ENCODE data around the gene GUCY1A2.
"Not testable (repeated sequence)": the region's sequence is repeated elsewhere in the genome, so short reads cannot be mapped to it uniquely, and the experiment has no call there.

The GUCY1A2 gene, protein sequence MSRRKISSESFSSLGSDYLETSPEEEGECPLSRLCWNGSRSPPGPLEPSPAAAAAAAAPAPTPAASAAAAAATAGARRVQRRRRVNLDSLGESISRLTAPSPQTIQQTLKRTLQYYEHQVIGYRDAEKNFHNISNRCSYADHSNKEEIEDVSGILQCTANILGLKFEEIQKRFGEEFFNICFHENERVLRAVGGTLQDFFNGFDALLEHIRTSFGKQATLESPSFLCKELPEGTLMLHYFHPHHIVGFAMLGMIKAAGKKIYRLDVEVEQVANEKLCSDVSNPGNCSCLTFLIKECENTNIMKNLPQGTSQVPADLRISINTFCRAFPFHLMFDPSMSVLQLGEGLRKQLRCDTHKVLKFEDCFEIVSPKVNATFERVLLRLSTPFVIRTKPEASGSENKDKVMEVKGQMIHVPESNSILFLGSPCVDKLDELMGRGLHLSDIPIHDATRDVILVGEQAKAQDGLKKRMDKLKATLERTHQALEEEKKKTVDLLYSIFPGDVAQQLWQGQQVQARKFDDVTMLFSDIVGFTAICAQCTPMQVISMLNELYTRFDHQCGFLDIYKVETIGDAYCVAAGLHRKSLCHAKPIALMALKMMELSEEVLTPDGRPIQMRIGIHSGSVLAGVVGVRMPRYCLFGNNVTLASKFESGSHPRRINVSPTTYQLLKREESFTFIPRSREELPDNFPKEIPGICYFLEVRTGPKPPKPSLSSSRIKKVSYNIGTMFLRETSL

DNA sequence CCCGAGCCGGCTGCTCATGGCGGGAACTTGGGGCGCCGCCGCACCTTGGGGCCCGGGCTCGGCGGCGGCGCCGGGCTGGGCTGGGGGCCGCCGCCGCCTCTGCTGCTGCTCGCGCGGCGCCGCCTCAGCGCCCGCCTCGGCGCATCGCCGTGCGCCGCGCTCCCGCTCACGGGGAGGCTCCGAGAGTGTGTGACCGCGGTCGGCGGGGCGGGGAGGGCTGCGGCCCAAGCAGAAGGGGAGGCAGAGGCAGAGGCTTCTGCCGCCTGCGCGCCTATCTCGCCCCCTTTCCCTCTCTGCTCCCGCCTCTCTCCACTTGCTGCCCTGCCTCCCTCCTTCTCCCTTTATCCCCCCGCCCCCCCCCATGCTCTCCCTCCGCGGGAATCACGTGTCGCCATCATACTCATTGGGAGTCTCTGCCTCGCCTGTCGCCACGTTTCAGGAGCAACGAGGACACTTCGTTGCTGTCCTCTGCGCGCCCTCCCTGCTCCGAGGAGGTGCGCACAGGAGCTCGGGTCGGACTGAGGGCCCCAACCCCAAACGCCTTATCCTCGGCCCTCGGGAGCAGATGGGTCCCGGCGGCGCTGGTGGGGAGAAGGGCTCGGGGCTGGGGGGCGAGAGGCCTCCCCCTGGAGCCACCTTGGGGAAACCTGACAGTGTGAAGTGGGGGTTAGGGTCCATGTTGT lies at the start of gene GUCY1A2:
GUCY1A2 (minus strand) TSS at position 258 of the 683 bp plus-strand sequence. CDS start 421 bp downstream, outside the sequence.
- DNase-seq = no peak

GRCh38 chr11:107054391-107054790 lies 36.1 kb upstream of the GUCY1A2 start:
- DNase-seq = no peak

GRCh38 chr11:107051332-107051731 lies 33.1 kb upstream of the GUCY1A2 start:
- not testable (repeated sequence) for DNase-seq

GRCh38 chr11:107050899-107051298 lies 32.6 kb upstream of the GUCY1A2 start:
- DNase-seq = not testable (repeated sequence)

DNA sequence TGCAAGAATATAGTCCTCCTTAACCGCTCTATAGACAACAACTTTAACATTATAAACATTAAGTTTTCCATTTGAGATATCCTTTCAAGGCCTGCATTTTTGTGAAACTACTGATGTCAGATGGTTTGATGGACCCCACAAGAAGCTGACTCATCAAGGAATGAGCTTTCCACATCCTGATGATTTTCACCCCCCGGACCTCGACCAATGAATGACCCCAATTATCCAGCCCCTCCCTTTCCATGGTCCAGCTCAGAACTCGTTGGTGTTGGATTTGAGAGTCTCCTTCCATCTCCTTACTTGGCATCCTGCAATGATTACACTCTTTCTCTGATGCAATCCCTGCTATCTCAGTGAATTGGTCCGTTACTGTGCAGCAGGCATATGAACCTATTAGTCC lies 31.8 kb upstream of the GUCY1A2 start:
- no peak for DNase-seq

GRCh38 chr11:107044503-107044902 lies 26.2 kb upstream of the GUCY1A2 start:
- DNase-seq = no peak

DNA sequence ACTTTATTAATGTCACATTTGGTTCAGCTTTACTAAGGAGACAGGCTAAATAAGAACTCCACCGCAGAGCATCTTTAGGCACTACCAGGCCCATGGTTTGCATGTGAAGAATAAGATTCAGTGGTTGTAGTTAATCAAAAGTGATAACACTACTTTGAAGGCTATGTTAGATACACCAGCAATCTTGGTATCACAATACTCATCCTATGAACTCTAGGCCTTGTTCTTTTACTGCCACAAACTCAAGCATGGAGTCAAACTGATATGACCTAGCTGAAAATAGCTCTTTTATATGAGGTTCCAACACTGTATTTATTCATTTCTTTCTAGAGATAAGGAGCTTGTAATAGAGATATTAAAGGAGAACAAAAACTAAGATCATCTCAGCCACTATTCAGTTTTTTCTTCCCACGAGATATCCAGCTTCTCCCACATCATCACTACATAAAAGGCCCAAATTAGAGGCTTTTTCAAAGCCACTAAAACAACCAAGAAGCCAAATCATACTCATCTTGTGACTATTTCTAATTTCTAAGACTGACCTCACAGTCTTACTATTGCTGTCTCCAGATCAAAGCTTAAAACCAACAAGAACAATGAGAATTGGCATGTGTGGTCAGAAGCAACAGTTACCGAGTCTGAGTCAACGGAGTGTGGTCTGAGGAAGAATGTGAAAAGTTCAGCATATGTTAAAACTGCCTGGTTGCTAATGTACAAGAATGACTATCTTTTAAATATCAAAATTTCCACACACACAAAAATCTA lies 25.1 kb upstream of the GUCY1A2 start:
- DNase-seq = no peak

DNA sequence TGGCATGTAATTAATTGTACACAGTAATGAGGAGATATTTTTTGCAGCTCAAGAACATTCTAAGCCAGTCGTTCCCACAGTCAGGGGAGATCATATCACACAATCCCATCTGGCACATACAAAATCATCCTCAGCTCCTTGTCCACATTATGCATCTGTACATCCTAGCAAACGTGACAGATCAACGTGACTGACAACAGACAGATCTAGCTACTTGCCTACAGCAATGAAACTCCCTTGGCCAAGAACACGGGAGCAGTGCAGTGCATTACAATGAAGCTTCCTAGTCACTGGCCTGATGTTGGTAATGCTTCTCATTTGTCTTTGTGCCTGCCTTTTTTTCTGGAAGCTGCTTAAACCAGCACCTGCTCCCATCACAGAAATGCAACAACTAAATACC lies 24.5 kb upstream of the GUCY1A2 start:
- no peak for DNase-seq

DNA sequence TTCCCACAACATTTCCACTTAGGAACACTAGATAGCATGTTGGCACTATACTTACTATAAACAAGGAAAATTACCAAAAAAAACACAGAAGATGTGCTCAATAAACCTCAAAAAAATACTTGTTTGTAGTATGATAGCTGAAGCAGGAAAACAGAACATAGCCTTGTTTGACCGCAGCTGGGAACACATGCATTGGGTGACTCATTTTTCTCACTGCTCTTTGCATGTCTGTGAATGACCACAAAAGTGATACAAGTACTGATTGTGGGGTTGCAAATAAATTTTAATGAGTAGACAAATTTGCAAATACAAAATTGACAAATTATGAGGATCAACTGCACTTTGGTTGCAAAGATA lies 22.8 kb upstream of the GUCY1A2 start:
- no peak for DNase-seq

DNA sequence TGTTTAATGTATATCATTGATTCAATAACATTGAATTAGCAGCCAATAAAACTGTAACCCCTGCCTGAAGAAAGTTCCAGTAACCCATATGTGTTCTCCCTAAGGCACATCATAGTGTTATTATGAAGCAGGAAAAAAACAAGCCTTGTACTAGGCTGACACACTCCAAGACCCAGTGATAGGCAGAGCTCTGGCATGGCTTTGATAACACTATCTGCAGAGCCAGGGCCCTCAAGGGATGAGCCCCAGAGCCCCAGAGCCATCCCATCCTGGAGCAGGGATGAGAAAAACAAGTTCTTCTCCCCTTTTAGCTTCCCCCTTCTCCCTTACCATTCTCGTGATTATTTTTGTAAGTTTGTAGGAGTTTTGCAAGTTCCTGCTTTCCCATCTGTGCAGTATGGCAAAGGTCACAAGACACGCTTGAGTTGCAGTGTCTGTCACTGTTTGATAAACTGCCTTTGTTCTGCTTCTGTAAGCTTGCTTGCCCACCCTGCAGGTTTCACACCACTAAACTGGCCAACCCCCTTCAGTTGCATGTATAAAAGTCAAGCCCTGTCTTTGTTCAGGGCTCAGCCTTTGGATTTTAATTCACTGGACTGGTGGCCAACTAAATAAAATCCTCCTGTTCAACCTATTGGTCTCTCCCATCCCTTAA lies 22.3 kb upstream of the GUCY1A2 start:
- no peak for DNase-seq

GRCh38 chr11:107025673-107026072 lies 7.4 kb upstream of the GUCY1A2 start:
- no peak for DNase-seq

DNA sequence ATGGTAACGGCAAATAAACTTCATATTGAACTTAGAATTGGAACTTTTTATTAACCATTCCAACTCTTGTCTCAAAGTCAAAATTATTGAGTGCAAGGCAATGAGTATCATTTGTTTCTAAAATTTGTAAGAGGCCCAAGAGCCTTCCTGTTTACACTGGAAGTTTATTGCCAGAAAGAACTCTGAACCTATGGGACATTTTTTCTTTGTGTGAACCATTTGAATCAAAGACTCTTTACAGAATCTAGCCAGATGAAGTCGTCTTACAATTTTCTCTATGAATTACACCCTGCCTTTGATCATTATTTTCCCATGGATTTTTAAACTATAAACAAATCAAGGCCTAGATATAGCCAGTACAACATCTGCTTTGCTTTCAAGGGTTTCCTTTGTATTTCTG lies 2.3 kb upstream of the GUCY1A2 start:
- no peak for DNase-seq

GRCh38 chr11:107018902-107019493 lies 722 bp upstream of the GUCY1A2 start:
- DNase-seq = no peak

DNA sequence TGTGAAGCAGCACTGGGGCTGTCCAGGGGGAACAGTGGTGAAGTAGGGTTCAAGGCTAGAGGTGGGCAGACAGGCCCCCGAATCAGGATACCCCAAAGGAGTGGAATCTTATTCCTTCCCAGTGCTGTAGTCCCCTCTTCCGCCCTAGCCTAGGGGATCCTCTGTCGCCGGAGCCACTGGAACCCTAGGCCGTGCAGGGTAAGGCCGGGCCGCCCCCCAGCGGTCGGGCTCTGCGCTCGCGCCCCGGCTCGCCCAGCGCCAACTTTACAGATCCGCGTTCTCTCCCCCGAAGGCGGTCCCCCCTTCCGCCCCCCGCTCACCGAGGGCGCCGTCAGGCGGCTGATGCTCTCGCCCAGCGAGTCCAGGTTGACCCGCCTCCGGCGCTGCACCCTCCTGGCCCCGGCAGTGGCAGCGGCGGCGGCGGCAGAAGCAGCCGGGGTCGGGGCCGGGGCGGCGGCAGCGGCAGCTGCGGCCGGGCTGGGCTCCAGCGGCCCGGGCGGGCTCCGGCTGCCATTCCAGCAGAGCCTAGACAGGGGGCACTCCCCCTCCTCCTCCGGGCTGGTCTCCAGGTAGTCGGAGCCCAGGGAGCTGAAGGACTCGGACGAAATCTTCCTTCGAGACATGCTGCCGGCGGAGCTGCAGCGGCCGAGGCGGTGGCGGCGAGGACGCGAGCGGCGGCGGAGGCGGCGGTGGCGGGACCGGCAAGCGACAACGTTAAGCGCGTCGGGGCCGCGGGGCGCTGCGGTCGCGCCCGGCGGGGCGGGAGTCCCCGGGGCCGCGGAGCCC lies 650 bp downstream of the GUCY1A2 start:
- no peak for DNase-seq

- no peak for DNase-seq
Measured at GRCh38 chr11:107017104-107017432, 1.2 kb downstream of the GUCY1A2 start.

DNA sequence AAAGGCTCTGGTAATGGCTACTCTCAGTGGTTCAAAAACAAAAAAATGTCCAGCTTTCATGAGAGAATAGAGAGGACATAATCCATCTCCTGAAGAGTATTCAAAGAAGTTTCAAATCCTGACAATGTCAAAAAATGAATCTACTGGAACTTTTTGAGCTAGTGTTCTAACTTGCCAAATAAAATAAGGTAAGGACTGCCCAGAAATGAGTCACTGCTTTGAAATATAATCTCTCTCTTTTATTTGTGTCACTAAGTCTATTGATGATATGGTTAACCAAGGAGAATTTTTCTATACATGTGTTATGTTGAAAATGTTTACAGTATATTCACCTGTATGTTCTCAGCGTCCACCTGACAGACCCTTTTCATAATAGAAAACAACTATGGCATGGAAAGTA lies 3.4 kb downstream of the GUCY1A2 start:
- no peak for DNase-seq

DNA sequence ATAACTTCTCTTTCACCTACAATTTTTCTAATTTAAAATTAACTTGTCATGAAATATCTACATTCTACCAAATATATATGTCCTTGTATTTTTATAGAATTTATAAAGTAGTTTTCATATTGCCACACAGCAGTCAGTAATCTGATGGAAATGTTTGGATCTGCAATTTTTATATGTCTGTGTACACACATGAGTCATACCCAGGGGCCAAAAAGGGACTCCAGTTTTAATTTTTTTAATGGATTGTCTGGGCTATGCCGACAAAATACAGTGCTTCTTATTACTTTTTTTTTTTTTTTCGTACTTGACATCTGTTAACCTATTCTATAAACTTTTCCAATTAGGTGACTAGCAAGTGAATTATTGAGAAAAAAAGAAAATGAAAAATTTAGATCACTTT lies 6.3 kb downstream of the GUCY1A2 start:
- DNase-seq = no peak

GRCh38 chr11:107009190-107009589 lies 9.1 kb downstream of the GUCY1A2 start:
- no peak for DNase-seq

DNA sequence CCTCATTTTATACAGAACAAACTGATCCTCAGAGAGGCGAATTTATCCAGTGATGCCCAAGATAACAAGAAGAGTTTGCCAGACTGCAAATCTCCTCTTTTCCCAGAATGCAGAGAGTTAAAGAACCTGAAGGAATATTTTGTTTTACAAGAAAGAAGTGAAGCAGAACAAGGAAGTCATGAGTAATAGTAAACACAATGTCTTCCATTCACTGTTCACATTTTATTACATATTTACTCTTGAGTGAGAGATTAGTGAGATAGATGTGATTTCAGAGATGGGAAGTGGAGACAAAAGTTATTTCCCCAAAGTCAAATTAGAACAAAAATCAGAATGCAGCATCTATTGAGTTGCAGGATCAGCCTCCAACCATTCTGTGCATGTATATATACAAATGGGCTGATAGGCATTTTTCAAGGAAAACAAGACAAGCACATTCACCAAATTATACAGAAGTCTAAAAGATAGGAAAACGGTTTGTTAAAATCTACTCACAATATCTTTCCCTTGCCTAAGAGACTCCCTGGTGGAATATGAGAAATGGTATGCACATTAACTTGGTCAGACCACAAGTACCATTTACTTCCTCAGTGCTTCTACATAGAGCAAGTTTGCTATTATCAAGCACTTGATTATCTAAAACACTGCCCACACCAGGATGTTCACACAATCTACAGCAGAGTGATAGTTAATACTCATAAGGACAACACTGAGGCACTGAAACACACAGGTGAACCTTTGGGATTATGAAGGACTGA lies 12.0 kb downstream of the GUCY1A2 start:
- no peak for DNase-seq

DNA sequence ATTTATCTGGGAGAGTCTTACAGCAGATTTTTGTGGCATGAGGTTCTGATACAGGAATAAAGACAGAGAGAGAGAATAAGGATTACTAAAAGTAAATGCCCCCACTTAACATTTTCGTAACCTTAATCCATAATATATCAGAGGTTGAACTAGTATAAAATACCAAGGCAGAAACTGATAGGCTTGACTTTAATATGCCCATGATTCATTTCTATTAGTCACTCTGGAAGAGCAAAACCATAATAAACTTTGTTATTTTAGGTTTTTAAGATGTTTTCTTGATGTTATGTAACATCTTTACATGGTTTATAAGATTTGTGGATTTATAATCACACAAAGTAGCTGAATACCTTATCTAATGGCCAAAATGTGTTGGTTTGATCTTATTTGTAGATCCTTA lies 19.1 kb downstream of the GUCY1A2 start:
- no peak for DNase-seq

GRCh38 chr11:106998916-106999188 lies 19.4 kb downstream of the GUCY1A2 start:
- no peak for DNase-seq

All from NCI-H1436 treated with DMSO at 0.1 percent for 48 hours (cell line).